Hepatocyte (in vitro differentiated cells): ENCODE data around the gene NHLRC4.

Source experiments
- CTCF ChIP-seq: fragments of 200-600 bp; sonication (generic); IDR thresholded peaks from 2 replicates; pipeline ENCODE4 v1.5.1; 2016; ENCODE audit warnings: antibody characterized with exemption, mild to moderate bottlenecking; ENCODE audit not compliant: poor library complexity
- EZH2phosphoT487 ChIP-seq: fragments of 200-600 bp; sonication (generic); IDR thresholded peaks from one replicate; pipeline ENCODE4 v1.6.1; 2018; ENCODE audit warnings: antibody characterized with exemption, mild to moderate bottlenecking, low read depth, moderate library complexity; ENCODE audit not compliant: unreplicated experiment, severe bottlenecking

- TF ChIP-seq CTCF (no peak), EZH2phosphoT487 (no peak)
These were observed 810 bp downstream of the NHLRC4 start for GRCh38 chr16:567373-568256.
